ENCODE measurements around the gene ZFHX2. TPM values are rescaled to one million over a fixed set of nuclear protein-coding genes. Genes with fewer than 3 reads are reported as not detected.

Gene ZFHX2
- total RNA-seq, 1 experiment from 2014 or later: 19.4 TPM

DNA sequence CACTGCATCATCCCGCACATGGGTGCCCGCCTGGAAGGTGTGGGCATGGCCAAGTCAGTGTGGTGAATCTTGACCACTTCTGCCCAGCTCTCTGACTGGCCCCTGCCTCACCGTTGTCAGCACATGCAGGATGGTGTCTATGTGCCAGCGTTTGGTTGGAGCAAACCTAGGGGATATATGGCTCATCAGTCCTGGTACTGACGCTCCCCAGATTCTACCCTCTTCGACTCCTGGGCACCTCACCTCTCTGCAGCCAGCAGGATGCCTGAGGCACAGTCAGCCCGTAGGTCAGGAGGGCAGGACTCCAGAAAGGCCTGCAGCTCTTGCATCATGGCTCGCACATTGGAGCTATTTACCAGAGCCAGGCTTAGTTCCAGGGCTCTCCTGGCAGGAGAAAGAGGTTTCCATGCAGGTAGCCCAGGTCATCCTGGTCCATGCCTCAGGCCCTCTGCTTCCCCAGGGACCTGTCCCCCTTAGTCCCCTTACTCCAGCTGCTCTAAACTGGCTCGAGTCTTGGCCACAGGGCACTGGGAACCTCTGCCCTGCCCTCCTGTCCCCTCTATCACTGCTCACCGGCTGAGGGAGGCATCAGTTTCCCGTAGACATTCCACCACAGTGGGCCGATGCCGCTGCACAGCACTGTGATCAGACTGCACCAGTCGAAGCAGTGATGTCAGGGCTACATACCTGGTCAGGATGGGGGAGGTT, 12.1 kb upstream of the ZFHX2 start:
- H2BK12ac ChIP-seq (ENCODE audit: insufficient read length, low read depth, low read length): no peak overlapping the region
- H2BK120ac ChIP-seq (ENCODE audit: low read depth, low read length, poor library complexity, severe bottlenecking): no peak overlapping the region
- no peak overlapping the region for H3T11ph ChIP-seq (ENCODE audit: low read length)
- no CpG with 5 or more reads among the region's 14 CpGs for WGBS (ENCODE audit: extremely low coverage, insufficient read length, low lambda C conversion rate)
- no peak for DNase-seq
- no peak overlapping the region; a peak in 1 of 5 replicates for H3K4me3 Mint-ChIP-seq
- H3K27ac ChIP-seq (ENCODE audit: insufficient read length, low read depth, low read length): no peak overlapping the region
- H3K23me2 ChIP-seq (ENCODE audit: insufficient read length, low read depth, low read length, poor library complexity, severe bottlenecking): peaks cover 3% of the 10 kb centered on the region
- no peak overlapping the region for H3K27ac Mint-ChIP-seq
- no peak overlapping the region for H3K4ac ChIP-seq (ENCODE audit: low read depth, low read length)
- no peaks in the 10 kb centered on the region for H3K9me3 ChIP-seq (ENCODE audit: control insufficient read depth, low read depth, low read length)
- TF ChIP-seq, protein P1, sequence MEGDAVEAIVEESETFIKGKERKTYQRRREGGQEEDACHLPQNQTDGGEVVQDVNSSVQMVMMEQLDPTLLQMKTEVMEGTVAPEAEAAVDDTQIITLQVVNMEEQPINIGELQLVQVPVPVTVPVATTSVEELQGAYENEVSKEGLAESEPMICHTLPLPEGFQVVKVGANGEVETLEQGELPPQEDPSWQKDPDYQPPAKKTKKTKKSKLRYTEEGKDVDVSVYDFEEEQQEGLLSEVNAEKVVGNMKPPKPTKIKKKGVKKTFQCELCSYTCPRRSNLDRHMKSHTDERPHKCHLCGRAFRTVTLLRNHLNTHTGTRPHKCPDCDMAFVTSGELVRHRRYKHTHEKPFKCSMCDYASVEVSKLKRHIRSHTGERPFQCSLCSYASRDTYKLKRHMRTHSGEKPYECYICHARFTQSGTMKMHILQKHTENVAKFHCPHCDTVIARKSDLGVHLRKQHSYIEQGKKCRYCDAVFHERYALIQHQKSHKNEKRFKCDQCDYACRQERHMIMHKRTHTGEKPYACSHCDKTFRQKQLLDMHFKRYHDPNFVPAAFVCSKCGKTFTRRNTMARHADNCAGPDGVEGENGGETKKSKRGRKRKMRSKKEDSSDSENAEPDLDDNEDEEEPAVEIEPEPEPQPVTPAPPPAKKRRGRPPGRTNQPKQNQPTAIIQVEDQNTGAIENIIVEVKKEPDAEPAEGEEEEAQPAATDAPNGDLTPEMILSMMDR (conservative IDR thresholded peaks at IDR 0.05): no peak
- H4K91ac ChIP-seq (ENCODE audit: insufficient read length, low read depth, low read length): no peak overlapping the region
- no peak overlapping the region for H2AK5ac ChIP-seq (ENCODE audit: insufficient read length, low read length)
- H3K79me2 ChIP-seq (ENCODE audit: insufficient read depth, low read length): no peaks in the 10 kb centered on the region
- no peak overlapping the region for H4K8ac ChIP-seq (replicated peaks; ENCODE audit: insufficient read length, low read depth, low read length)
- no peaks in the 10 kb centered on the region for H3K9me3 Mint-ChIP-seq
- peaks cover 20 to 28% of the 10 kb centered on the region in 2 experiments for H3K4me1 Mint-ChIP-seq
- no peak overlapping the region for H2BK15ac ChIP-seq (ENCODE audit: low read depth, low read length)
- H4K20me1 ChIP-seq (ENCODE audit: control insufficient read depth, insufficient read depth, insufficient read length): peaks cover 3% of the 10 kb centered on the region
- H2BK5ac ChIP-seq (ENCODE audit: insufficient read length, low read length): no peak overlapping the region
- no peak overlapping the region for H2AFZ ChIP-seq (ENCODE audit: low read length)
- peaks cover 5% of the 10 kb centered on the region for H3K4me1 ChIP-seq (ENCODE audit: insufficient read depth, low read length)
- H2BK20ac ChIP-seq (ENCODE audit: low read depth, low read length, poor library complexity, severe bottlenecking): no peak overlapping the region
- H3K23ac ChIP-seq (ENCODE audit: insufficient read length, low read depth, low read length): no peak overlapping the region
- no peaks in the 10 kb centered on the region; the same call in 1 of the 2 replicates for H3K27me3 Mint-ChIP-seq (ENCODE audit: low read depth)
- no peak overlapping the region for H4K5ac ChIP-seq (ENCODE audit: insufficient read length, low read depth, low read length)
- H3K9ac ChIP-seq (ENCODE audit: extremely low read depth, insufficient read length, low read length): no peak overlapping the region
- no peak overlapping the region for H3K18ac ChIP-seq (ENCODE audit: insufficient read length, low read depth, low read length)
- H3K36me3 Mint-ChIP-seq (ENCODE audit: insufficient read depth in 1 of 3, low read depth in 3 of 3): peaks cover 15 to 69% (median 61%) of the 10 kb centered on the region in 3 experiments
- H3K14ac ChIP-seq (ENCODE audit: insufficient read depth, low read length): no peak overlapping the region
- H3K27me3 ChIP-seq (ENCODE audit: insufficient read depth, low read length): no peaks in the 10 kb centered on the region
- no peak overlapping the region for H3K4me2 ChIP-seq (ENCODE audit: insufficient read depth, insufficient read length, low read length)
- no peak overlapping the region for H3K56ac ChIP-seq (ENCODE audit: insufficient read length, low read depth, low read length)
- H3K79me1 ChIP-seq (ENCODE audit: insufficient read depth, low read depth, low read length, poor library complexity, severe bottlenecking): no peaks in the 10 kb centered on the region

All from H9 (cell line).